Epithelial cell of esophagus (primary cell): Measurements from ENCODE around the gene BCL11B.

ENCODE experiments used
- DNase-seq: peaks from one replicate; pipeline ENCODE4 v3.0.0; 2010; ENCODE audit warnings: low read depth
- H3K4me3 ChIP-seq: 2 replicates; pipeline ENCODE4 v1.5.1; 2011; ENCODE audit warnings: mild to moderate bottlenecking, low read length, control low read depth
- CTCF ChIP-seq: IDR thresholded peaks from 2 replicates; pipeline ENCODE4 v1.5.1; 2011; ENCODE audit warnings: low read depth, mild to moderate bottlenecking, low read length, control low read depth, inconsistent platforms; ENCODE audit not compliant: insufficient read depth; ENCODE audit errors: missing control alignments

The BCL11B gene

GRCh38 chr14:99217066-99217955 lies 54.7 kb downstream of the BCL11B start:
- TF ChIP-seq CTCF, result no peak
- no peak overlapping the region for H3K4me3 ChIP-seq
- DNase-seq, result no peak

GRCh38 chr14:99216191-99216590 lies 55.8 kb downstream of the BCL11B start:
- no peak for TF ChIP-seq CTCF
- no peak for DNase-seq
- H3K4me3 ChIP-seq, result no peak overlapping the region

DNA sequence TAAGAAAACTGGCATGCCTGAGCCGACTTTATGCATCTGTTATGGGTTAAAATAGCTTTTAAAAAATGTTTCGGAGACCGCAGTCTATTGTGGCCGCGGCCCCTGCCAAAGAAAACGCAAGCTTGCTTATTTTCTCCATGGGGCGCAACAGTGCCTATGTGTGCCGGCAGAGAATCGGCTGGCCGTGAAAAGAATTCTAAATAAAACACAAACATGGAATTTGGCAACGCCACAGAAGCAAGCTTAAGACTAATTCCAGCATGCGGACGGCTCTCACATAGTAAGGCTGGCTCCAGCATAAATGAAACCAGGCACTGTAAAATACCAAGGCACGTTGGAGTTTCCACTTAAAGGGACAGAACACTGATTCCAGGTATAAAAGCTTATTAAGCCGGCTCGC lies 56.7 kb downstream of the BCL11B start:
- no peak for TF ChIP-seq CTCF
- peak; percentile 25 for DNase-seq
- peak overlapping the region; percentile 21 for H3K4me3 ChIP-seq

- no peak for TF ChIP-seq CTCF
- no peak for DNase-seq
- no peak overlapping the region for H3K4me3 ChIP-seq
Observed at GRCh38 chr14:99214701-99215100, 57.3 kb downstream of the BCL11B start.

GRCh38 chr14:99213527-99213971 lies 58.4 kb downstream of the BCL11B start:
- DNase-seq, result no peak
- no peak for TF ChIP-seq CTCF
- H3K4me3 ChIP-seq, result no peak overlapping the region

DNA sequence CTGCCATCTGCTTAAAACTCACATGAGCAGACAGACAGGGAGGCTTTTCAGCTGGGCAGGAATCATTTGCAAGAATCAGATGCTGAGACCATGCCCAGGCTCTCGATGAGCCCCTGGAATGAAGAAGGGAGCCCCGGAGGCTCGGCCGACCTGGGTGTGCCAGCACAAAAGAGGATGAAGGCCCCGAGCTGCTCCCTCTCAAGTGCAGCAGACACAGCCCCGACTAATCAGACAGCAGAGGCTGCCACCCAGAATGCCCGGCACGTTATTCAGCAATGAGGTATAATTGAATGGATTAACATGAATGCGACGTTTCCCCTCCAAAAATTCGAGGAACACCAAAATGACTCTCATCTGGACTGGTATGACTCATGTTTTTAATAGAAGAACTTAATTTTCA lies 58.9 kb downstream of the BCL11B start:
- DNase-seq, result no peak
- no peak for TF ChIP-seq CTCF
- no peak overlapping the region for H3K4me3 ChIP-seq

DNA sequence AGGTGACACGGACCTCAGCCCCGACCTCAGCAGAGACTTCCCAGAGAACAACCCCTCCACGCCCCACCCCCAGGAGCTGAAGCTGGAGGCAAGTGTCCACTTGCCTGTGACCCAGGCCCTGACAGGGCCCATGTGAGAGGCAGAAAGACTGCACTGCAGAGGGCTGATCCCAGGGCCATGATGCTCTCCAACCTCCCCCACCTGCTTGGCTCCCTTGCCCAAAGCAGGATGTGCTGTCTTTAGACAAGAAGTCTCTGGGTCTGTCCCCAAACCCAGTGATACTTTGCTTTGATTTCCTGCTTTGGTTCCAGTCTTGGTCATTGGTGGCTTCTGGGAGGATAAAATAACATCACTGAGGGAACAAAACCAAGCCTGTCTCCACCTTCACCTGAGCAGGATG lies 59.4 kb downstream of the BCL11B start:
- TF ChIP-seq CTCF, result no peak
- no peak for DNase-seq
- H3K4me3 ChIP-seq, result no peak overlapping the region
